Fibroblast of pulmonary artery (primary cell): ENCODE data around the gene MLLT3.
"Not testable (repeated sequence)": the region's sequence is repeated elsewhere in the genome, so short reads cannot be mapped to it uniquely, and the experiment has no call there.

Experiments used
- DNase-seq: peaks from one replicate; pipeline ENCODE4 v3.0.0-alpha.2; 2010; ENCODE audit warnings: low read depth
- H3K4me3 ChIP-seq: replicated peaks from 2 replicates; pipeline ENCODE4 v1.5.1; 2011; ENCODE audit warnings: low read depth, mild to moderate bottlenecking, control low read depth, low read length, moderate library complexity
- CTCF ChIP-seq: IDR thresholded peaks from 2 replicates; pipeline ENCODE4 v1.5.1; 2011; ENCODE audit warnings: mild to moderate bottlenecking, control low read depth, low read length, inconsistent platforms; ENCODE audit errors: missing control alignments

MLLT3 gene

GRCh38 chr9:20584968-20585643 lies 37.2 kb downstream of the MLLT3 start:
- no peak overlapping the region for H3K4me3 ChIP-seq
- no peak for DNase-seq
- no peak for TF ChIP-seq CTCF

GRCh38 chr9:20583088-20583487 lies 39.2 kb downstream of the MLLT3 start:
- not testable (repeated sequence) for DNase-seq, H3K4me3 ChIP-seq

GRCh38 chr9:20582150-20582549 lies 40.1 kb downstream of the MLLT3 start:
- no peak for DNase-seq
- H3K4me3 ChIP-seq, result no peak overlapping the region
- no peak for TF ChIP-seq CTCF

GRCh38 chr9:20580673-20581072 lies 41.6 kb downstream of the MLLT3 start:
- no peak for DNase-seq
- TF ChIP-seq CTCF, result no peak
- no peak overlapping the region for H3K4me3 ChIP-seq

GRCh38 chr9:20579524-20580314 lies 42.6 kb downstream of the MLLT3 start:
- no peak overlapping the region for H3K4me3 ChIP-seq
- no peak for TF ChIP-seq CTCF
- no peak for DNase-seq

- H3K4me3 ChIP-seq, result no peak overlapping the region
- no peak for DNase-seq
- TF ChIP-seq CTCF, result no peak
Observed at GRCh38 chr9:20573023-20573422, 49.3 kb downstream of the MLLT3 start.

GRCh38 chr9:20570756-20571155 lies 51.5 kb downstream of the MLLT3 start:
- H3K4me3 ChIP-seq, result no peak overlapping the region
- no peak for TF ChIP-seq CTCF
- peak; percentile 60 for DNase-seq
